GM11168 (cell line): ENCODE measurements around the gene IGF2R.
"Not testable (repeated sequence)": the region's sequence is repeated elsewhere in the genome, so short reads cannot be mapped to it uniquely, and the experiment has no call there.

Experiments used
- in situ Hi-C: fragments of 300-500 bp; cut with MboI; formaldehyde crosslinking; loops from one replicate; pipeline ENCODE4 v1.12.0; 2022; ENCODE audit warnings: low sequenced_read_pairs; ENCODE audit not compliant: unreplicated experiment

IGF2R gene

GRCh38 chr6:160088784-160089533 is 120.1 kb downstream of the IGF2R start:
- in situ Hi-C loops: no loop called here

GRCh38 chr6:160089534-160089897 is 120.6 kb downstream of the IGF2R start:
- in situ Hi-C loops: no loop called here

DNA sequence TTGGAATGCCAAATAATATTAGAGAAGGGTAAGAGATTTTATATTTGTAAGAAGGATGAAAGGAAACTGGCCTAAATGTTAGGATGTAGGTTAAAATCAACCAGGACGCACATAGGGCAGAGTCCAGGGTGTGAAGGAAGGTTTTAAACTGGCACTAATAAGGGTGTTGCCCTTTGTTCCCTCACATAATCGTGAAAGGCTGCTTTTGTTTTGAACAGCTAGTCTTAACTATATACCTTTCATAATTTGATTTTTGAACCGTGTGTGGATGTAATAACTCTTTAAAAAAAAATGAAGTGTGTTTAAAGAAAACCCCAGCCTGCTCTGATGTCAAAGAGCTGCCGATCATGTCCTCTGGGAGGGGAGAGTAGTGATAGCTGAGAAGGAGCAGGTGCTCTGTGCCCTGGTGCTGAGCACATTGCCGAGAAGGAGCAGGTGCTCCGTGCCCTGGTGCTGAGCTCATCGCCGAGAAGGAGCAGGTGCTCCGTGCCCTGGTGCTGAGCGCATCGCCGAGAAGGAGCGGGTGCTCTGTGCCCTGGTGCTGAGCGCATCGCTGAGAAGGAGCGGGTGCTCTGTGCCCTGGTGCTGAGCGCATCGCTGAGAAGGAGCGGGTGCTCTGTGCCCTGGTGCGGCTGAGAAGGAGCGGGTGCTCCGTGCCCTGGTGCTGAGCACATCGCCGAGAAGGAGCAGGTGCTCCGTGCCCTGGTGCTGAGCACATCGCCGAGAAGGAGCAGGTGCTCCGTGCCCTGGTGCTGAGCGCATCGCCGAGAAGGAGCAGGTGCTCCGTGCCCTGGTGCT is 121.8 kb downstream of the IGF2R start:
- in situ Hi-C loops: not testable (repeated sequence)

DNA sequence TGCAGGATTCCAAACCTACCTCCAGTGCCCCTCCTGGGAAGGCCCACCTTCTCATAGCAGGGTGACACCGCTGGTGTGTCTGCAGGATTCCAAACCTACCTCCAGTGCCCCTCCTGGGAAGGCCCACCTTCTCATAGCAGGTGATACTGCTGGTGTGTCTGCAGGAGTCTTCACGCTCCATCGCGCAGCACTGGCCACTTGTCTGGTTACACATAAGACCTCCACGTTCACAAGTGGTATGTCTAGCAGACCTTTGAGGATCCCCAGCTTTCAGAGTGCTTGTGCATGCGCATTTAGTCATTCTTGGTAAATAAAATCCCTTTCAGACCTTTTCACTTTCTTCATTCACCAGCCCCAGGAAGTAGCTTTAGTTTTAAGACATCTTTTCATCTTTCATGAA is 123.3 kb downstream of the IGF2R start:
- in situ Hi-C loops: not testable (repeated sequence)

DNA sequence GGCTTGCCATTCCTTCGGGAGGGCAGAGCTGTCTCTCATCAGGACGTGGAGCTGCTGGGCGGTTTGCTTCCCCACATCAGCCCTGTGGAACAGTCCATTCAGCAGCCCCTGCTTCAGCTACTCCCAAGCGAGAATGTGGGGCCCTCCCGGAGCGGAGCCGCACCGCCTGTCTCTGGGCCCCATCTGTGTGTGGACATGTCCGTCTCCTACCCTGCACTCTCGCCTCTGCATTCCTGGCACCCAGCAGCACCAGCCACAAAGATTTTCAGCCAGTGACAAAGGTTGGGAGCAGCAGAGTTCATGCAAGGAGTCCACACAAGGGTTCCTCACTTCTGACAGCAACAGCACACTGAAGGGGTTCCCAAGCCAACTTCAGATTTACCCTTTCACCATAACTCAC is 123.7 kb downstream of the IGF2R start:
- in situ Hi-C loops: no loop called here

DNA sequence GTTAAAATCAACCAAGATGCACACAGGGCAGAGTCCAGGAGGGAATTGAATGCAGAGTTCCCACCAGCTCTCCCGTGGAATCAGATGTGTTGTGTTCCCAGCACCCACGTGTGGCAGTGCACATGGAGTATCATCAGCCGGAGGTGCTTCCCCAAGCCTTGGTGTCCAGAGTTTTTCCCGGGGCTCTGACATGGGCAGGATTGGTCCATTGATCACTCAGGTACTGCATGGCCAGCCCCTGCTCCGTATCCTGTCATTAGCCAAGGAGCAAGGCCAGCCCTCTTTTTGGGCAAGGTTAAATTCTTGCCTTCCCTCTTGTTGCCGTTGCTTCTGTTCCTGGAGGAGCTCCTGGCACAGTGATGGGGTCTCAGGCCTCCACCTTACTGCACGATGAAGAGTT is 124.2 kb downstream of the IGF2R start:
- in situ Hi-C loops: no loop called here

GRCh38 chr6:160093946-160094345 is 125.1 kb downstream of the IGF2R start:
- in situ Hi-C loops: no loop called here

DNA sequence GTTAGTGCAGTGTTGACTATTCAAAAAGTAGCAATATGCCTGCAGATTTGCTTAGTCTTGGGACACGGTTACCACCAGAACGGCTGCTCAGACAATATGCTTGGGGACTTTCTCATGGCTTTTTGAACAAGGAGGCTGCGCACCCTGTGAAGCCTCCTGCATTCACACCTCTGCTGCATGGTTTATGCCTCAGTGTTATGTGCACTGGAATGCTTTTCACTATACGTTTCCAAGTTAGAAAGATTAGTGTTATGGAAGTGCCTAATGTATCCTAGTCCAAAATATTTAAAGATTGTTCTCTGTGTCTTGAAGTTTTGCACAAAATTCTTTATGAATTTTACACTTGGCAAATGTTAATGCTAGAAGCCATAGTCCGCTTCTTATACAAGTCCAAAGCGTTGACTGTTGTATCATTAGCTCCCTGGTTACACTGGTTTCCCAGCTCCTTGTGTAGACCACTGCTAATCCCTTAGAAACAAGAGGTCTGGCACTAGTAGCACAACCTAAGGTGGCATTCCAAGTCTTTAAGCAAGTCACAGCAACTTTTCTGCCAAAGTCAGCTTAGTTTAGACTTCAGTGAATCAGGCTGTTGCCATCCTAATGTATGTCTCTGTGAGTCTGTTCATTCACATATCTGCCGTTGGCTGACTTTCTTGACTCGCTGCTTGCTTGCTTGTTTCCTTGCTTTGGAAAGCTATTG is 126.4 kb downstream of the IGF2R start:
- in situ Hi-C loops: no loop called here

DNA sequence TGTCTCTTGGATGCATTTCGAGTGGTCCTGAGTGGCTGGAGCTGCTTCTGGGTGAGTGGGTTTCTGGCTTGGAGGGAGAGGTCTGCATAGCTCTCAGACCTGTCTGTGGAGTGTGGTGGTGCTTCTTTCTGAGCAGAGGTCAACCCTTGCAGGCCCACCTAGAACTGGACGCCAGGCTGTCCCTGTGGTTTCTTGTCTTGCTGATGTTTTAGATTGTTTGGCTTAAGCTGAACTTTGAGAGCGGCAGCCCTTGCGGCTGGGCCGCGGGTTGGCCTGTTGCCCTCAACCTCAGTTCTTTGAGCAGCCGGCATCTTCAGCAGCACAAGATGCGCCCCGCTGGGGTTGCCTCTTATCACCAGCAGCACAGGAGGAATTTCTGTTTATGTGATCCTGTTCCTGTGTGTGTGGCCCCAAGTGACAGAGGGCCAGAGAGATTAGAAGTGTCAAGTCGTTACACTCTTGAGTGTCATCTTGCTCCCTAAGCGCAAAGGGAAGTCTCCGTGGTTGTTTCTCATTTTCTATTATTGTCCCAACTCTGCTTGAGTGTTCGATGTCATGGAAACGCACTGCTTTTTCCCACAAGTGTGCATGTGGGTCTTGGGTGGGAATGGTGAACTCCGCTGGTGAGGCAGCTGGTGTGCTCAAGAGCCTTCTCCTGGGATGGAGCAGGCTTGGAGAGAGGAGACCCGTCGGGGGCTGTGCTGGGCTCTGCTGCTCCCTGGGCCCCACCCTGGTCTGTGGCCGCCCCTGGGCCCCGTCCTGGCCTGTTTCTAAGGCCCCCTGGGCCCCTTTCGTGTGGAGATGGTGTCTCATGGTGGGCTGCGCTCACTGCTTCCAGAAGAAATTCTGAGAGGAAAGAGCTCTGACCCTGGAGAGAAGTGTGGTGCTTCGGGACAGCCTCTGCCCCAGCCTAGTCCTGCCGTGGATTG is 132.7 kb downstream of the IGF2R start:
- in situ Hi-C loops: no loop called here

DNA sequence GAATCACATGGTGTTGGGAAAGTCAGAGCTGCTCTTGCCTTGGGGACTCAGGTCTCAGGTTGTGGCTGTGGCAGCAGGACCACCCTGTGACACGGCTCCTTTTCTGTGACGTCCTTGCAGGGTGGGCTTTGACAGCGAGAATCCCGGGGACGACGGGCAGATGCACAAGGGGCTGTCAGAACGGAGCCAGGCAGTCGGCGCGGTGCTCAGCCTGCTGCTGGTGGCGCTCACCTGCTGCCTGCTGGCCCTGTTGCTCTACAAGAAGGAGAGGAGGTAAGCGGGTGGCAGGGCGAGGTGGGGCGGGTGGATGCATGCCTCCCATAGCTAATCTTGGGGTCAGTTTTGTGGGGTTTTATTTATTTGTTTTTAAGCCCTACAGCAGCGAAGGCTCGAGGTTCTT is 133.5 kb downstream of the IGF2R start:
- in situ Hi-C loops: no loop called here

- in situ Hi-C loops: no loop called here
Observed at GRCh38 chr6:160102956-160103824, 134.3 kb downstream of the IGF2R start.

- in situ Hi-C loops: no loop called here
Observed at GRCh38 chr6:160103825-160104100, 134.9 kb downstream of the IGF2R start.

DNA sequence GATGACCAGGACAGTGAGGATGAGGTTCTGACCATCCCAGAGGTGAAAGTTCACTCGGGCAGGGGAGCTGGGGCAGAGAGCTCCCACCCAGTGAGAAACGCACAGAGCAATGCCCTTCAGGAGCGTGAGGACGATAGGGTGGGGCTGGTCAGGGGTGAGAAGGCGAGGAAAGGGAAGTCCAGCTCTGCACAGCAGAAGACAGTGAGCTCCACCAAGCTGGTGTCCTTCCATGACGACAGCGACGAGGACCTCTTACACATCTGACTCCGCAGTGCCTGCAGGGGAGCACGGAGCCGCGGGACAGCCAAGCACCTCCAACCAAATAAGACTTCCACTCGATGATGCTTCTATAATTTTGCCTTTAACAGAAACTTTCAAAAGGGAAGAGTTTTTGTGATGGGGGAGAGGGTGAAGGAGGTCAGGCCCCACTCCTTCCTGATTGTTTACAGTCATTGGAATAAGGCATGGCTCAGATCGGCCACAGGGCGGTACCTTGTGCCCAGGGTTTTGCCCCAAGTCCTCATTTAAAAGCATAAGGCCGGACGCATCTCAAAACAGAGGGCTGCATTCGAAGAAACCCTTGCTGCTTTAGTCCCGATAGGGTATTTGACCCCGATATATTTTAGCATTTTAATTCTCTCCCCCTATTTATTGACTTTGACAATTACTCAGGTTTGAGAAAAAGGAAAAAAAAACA is 136.1 kb downstream of the IGF2R start:
- in situ Hi-C loops: no loop called here

DNA sequence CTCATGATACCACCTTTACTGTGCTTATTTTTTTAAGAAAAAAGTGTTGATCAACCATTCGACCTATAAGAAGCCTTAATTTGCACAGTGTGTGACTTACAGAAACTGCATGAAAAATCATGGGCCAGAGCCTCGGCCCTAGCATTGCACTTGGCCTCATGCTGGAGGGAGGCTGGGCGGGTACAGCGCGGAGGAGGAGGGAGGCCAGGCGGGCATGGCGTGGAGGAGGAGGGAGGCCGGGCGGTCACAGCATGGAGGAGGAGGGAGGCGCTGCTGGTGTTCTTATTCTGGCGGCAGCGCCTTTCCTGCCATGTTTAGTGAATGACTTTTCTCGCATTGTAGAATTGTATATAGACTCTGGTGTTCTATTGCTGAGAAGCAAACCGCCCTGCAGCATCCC is 137.1 kb downstream of the IGF2R start:
- in situ Hi-C loops: no loop called here

- in situ Hi-C loops: no loop called here
Observed at GRCh38 chr6:160106701-160107100, 137.8 kb downstream of the IGF2R start.

- in situ Hi-C loops: no loop called here
Observed at GRCh38 chr6:160108077-160108476, 139.2 kb downstream of the IGF2R start.

DNA sequence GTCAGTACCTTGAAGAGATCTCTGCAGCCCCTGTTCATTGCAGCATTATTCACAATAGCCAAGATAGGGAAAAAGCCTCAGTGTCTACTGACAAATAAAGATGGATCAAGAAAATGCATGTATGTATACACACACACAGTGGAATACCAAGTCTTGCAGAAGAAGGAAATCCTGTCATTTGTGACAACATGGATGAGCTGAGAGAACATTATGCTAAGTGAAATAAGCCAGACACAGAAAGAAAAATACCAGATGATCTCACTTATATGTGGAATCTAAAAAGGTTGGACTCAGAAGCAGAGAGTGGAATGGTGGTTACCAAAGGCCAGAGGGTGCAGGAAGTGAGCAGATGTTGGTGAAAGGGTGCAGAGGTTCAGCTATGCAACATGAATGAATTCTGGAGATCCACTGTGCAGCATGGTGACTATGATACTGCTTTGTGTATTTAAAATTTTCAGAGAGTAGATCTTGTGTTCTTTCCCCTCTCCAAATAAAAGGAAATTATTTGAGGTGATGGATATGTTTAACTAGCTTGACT is 141.8 kb downstream of the IGF2R start:
- in situ Hi-C loops: no loop called here

DNA sequence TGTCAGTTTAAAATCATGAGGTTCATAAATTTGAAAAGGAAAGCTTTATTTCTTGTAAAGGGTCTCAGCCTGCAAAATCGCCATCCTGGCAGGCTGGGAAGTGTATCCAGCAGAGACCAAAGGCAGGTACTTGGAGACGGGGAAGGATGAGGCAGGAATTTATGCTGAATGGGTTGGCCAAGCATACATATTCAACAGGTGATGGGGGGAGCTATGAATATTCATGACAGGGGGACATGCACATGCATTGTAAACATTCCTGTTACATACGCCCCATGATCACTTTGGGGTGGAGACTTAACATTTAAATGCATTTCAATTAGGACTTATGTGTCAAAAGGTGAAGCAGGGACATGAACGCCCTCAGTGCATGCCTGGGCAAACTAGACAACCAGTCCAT is 142.9 kb downstream of the IGF2R start:
- in situ Hi-C loops: no loop called here
